Measurements from ENCODE around the gene ZNF304.
A peak's percentile ranks its signal among the peaks of the same experiment; 100 is the strongest.

The ZNF304 gene

DNA sequence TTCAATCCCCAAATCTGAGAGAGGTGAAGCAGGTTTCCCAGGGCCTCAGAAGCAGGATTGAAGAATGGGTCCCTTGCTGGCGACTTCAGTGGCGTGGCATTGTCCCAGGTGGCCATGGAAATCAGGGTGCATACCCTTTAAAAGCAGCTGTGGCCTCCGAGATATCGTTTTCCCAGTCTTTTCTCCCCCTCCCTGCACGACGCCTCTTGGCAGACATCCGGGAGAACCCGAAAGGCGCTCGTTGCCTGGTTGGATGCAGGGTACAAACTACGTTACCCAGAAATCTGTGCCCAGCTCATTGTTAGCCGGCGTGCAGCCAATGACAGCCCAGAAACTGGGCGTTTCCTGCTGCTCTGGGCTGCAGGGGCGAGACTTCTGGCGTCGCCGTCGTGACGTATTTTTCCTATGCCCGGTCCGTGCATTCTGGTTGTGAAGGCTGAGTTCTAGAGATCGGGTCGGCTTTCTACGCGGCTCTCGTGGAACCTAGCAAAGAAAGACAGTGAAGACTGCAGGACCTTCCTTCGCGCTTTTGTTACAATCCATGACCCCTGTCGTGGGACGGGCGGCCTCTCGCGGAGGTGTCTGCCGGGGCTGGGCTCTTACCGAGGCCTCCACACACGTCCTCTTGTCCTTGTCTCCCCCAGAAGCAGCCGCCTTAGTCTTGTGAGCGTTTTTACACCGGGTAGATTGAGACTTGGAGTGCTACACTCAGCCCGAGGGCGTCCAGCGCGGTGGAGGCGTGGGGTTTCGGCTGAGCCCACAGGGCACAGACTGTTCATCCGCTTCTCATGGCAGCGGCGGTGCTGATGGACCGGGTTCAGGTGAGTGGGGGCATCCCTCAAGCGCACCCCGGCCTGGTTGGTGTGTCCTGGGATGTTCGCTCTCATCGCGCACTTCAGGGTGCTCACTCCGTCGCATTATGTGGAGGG lies at the start of gene ZNF304:
TSS of gene ZNF304 (plus strand) at position 395 of the 929 bp plus-strand sequence. CDS start at position 789, 394 bp downstream.
- intact Hi-C loops (cut with DNase I): loop anchor here (5.0 kb wide), 1 partner anchor 69 kb away; the partner anchor contains the start of gene ZNF460
- peak; percentile 92 to 100 (median 96) for DNase-seq

GRCh38 chr19:57302020-57302465 lies 49.0 kb upstream of the ZNF304 start:
- intact Hi-C loops (cut with DNase I): no loop called here
- DNase-seq: no peak

GRCh38 chr19:57302727-57303401 lies 48.2 kb upstream of the ZNF304 start:
- intact Hi-C loops (cut with DNase I): no loop called here
- DNase-seq: no peak

GRCh38 chr19:57305056-57305455 lies 46.0 kb upstream of the ZNF304 start:
- intact Hi-C loops (cut with DNase I): no loop called here
- DNase-seq: no peak

DNA sequence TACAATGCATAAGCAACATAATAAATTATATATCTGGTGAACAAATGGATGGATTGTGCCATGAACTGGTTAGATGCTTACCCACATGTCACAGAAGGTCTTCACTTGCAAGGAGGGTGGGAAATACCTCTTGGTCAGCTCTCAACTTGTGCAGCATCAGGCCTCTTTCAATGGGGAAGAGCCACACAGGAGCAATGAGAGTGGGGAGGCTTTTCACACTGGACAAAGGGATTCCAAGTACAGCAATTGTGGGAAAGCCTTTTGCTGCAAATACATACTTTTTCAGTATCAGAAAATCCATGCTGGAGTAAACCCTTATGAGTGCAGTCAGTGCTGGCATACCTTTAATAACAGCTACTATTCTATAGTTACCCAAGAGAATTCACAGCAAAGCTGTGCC lies 42.6 kb upstream of the ZNF304 start:
- intact Hi-C loops (cut with DNase I): no loop called here
- no peak for DNase-seq

DNA sequence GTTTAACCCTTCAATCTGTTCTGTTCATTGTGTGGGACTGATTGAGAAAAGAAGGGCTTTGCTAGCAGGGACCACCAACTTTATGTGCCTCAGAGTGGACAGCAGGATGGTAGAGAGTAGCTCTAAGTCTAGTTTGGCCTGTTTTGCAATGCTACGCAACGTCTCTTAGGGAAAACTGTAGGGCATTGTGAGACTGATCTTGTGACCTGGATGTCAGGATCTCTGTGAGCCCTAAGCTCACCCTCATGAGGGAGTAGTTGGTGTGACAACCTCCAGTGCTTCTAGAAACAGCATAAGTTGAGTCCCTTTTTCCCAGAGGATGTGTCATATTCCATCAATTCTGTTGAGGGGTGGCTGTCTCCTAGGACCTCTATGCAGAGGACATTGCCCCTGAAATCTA lies 40.3 kb upstream of the ZNF304 start:
- no peak for DNase-seq
- intact Hi-C loops (cut with DNase I): no loop called here

- no peak for DNase-seq
- intact Hi-C loops (cut with DNase I): no loop called here
Measured at GRCh38 chr19:57314146-57314545, 36.9 kb upstream of the ZNF304 start.

GRCh38 chr19:57317503-57317902 lies 33.6 kb upstream of the ZNF304 start:
- DNase-seq: peak in 2 of 10 donors; percentile 71 to 86
- intact Hi-C loops (cut with DNase I): loop anchor here (5.0 kb wide), 1 partner anchor 35 kb away; the partner anchor contains the start of gene ZNF460

GRCh38 chr19:57319869-57320179 lies 31.2 kb upstream of the ZNF304 start:
- DNase-seq: no peak

GRCh38 chr19:57320180-57321084 lies 30.6 kb upstream of the ZNF304 start, which contains the start of gene ZNF543:
ZNF543 (plus strand) TSS chr19:57320472; CDS start chr19:57320854, 382 bp downstream.
- intact Hi-C loops (cut with DNase I): no loop called here

More at GRCh38 chr19:57319869-57320179, 31.2 kb upstream of the ZNF304 start:
- intact Hi-C loops (cut with DNase I): loop anchor here (5.0 kb wide), 1 partner anchor 38 kb away; the partner anchor contains the start of gene ZNF460

GRCh38 chr19:57321116-57321515 lies 30.0 kb upstream of the ZNF304 start:
- no peak for DNase-seq
- intact Hi-C loops (cut with DNase I): no loop called here

More at GRCh38 chr19:57320180-57321084, 30.6 kb upstream of the ZNF304 start, which contains the start of gene ZNF543:
- peak; percentile 94 to 99 (median 97) for DNase-seq

DNA sequence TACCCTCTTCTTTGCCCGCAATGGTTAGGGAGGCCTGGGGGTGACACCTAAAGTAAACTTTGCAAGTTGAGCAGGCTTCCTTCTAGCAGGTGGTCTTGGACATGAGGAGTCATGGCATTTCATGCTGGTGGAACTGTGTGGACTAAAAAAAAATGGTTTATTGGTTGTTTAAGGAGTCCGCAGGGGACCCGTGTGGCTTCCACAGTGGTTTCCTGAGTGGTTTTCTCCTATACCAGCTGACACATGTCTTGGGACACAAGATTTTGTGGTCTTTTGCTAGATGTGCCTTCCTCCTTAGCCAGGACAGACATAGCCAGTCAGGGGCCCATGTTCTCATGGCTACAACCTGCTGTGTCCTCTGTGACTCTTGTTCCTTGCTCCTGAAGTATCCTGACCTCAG lies 29.3 kb upstream of the ZNF304 start:
- intact Hi-C loops (cut with DNase I): no loop called here

DNA sequence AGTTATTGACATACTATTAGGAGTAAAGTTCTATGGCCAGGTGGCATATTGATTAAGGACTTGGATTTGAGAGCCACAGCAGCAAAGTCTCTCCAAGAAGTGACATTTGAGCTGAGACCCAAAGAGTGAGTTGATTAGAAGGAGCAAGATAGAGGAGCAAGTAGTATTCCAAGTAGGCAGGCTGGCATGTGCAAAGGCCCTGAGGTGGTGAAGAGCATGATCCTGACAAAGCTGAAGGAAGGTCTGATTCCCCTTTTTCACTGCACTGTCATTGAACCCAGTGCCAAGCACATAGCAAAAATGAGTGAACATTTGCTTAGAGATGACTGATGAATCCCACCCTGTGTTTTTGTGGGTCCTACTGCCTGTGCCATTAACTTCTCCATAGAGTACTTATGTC lies 26.1 kb upstream of the ZNF304 start:
- intact Hi-C loops (cut with DNase I): no loop called here
- DNase-seq: no peak

More for the DNA sequence above, 29.3 kb upstream of the ZNF304 start:
- no peak for DNase-seq

DNA sequence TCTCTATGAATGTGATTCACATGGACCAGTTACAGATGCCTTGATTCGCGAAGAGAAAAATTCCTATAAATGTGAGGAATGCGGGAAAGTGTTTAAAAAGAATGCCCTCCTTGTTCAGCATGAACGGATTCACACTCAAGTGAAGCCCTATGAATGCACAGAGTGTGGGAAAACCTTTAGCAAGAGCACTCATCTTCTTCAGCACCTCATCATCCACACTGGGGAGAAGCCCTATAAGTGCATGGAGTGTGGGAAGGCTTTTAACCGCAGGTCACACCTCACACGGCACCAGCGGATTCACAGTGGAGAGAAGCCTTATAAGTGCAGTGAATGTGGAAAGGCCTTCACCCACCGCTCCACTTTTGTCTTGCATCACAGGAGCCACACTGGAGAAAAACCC lies 23.1 kb upstream of the ZNF304 start:
- intact Hi-C loops (cut with DNase I): no loop called here
- no peak for DNase-seq

- DNase-seq: no peak
- intact Hi-C loops (cut with DNase I): no loop called here
Measured at GRCh38 chr19:57334191-57334590, 16.9 kb upstream of the ZNF304 start.

GRCh38 chr19:57338877-57339276 lies 12.2 kb upstream of the ZNF304 start:
- no peak for DNase-seq
- intact Hi-C loops (cut with DNase I): no loop called here

- intact Hi-C loops (cut with DNase I): no loop called here
- DNase-seq: no peak
Measured at GRCh38 chr19:57342582-57342981, 8.5 kb upstream of the ZNF304 start.

GRCh38 chr19:57348136-57348535 lies 2.9 kb upstream of the ZNF304 start:
- intact Hi-C loops (cut with DNase I): no loop called here
- no peak for DNase-seq

GRCh38 chr19:57351867-57352266 lies 796 bp downstream of the ZNF304 start:
- intact Hi-C loops (cut with DNase I): loop anchor here (5.0 kb wide), 1 partner anchor 70 kb away; the partner anchor contains the start of gene ZNF460
- DNase-seq: no peak

- intact Hi-C loops (cut with DNase I): no loop called here
- DNase-seq: no peak
Measured at GRCh38 chr19:57355916-57356315, 4.8 kb downstream of the ZNF304 start.
